HG02571 (cell line): ENCODE results near the gene PAX5.

Experiments
- ATAC-seq: cut with Tn5 transposase; IDR thresholded peaks from one replicate; pipeline ENCODE4 v1.9.1; 2021; ENCODE audit warnings: mild to moderate bottlenecking, moderate library complexity; ENCODE audit not compliant: unreplicated experiment

The PAX5 gene

DNA sequence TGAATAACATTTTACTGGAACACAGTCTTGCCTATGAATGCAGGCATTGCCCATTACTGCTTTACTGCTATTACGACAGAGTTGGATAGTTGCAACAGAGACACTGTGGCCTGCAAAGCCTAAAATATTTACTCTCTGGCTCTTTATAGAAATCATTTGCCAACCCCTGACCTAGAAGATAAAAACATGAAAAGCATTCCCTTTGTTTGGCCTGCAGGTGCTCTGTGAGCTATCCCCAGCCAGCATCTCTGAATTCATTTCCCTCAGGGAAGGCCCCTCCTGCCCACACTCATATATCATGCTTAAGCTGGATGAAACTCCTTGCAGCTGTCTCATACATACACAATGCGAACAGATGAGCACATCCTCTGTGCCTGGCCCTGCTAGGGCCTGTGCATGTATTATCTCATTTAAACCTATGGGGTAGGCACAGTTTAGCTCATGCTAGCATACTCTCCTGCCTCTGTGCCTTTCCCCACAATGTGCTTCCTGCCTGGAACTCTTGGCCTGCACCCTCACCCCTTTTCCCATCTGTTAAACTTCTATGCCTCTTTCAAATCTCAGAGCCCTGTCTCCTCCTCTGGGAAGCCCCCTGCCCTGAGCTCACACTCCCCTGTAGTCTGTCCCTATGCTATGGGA, 193.1 kb downstream of the PAX5 start:
- no peak for ATAC-seq

DNA sequence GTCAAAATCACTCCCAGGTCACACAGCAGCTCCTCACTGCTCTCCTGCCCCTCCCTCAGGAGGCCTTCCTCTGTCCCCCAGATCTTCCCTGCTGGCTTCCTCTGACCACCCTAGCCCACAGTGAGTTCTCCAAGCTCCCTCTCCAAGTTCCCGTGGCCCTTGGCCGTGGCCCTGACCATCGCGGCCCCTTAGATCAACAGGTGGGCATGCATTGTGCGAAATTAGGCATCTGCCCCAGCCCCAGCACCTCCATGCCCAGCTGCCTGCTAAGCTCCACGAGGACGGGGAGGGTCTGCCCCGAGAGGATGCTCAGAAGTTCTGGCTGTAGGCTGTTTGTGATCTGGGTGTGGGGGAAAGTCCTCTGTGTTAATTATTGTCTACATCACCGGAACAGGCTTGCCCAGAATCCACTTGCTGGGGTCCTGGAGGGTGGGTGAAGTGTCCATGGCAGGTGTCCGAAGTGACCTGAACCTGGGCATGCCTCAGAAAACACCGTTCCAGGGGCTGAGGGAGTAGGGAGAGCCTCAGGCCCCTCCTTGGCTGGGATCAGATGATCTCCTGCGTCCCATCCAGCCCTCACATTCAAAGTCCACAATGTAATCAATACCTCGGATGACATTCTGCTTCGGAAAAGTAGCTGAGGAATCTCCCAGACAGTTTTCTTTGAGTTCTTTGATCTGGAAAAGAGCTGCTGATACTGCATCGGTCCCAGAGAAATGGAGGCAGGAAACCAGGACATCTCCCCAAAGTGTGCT, 194.8 kb downstream of the PAX5 start:
- ATAC-seq = no peak

DNA sequence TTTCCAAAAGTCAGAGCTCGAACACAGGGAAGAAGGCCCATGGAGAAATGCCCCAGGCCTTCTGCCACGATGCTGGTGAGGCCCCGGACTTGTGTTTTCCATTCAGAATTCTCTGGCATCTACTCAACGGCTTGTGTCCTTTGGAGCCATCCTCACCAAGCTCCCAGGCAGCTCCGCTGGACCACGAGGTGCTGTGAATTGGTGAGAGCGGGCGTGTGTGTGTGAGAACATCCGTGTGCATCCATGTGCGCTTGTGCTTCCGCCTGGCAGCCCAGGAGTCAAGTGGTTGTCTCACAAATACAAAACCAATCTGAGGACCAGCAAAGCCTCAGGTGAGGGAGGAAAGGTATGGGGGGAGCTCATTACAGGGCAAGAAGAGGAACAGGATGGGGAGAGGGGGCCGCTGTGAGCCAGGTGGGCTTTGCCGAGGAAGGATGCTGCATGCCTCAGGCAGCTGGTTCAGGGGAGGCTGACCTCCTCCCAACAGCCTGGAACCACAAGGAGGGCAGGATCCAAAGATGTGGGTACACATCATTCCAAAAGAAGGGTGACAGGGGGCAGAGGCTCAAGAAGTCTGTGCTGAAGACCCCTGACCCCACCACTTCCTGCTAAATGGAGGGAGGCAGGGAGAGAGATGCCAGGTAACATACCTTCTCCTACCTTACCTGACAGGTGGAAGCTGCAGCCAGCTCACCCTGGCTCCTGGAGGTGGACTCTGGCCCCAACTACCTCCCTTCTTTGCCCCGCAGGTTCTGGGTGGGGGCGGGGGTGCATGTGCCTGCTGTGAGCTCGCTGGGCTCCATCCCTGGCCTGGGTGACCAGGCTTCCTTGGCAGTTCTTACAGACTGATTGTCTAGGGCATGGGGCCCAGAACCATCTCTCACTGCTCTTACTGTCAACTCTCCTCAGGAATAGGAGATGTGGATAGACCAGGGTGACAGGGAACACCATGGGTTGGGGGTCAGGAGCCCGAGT, 196.3 kb downstream of the PAX5 start:
- ATAC-seq = no peak

DNA sequence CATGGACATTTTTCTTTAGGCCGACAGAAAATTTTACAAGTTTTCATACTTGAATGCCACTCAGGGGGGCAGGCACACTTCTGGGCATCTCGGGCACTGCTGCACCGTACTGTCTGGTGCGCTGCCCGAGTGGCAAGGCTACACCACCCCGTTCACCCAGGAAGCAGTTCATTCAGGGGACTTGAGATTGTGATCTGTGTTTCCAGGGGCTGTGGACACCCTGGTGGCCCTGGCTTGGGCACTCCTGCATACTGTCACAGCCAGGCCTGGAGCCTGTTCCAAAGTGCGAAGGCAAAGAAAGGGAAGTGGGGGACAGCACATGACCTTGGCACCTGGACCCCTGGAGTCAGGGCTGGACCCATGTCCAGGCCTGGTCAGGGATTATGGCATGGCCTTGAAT, 197.6 kb downstream of the PAX5 start:
- no peak for ATAC-seq

DNA sequence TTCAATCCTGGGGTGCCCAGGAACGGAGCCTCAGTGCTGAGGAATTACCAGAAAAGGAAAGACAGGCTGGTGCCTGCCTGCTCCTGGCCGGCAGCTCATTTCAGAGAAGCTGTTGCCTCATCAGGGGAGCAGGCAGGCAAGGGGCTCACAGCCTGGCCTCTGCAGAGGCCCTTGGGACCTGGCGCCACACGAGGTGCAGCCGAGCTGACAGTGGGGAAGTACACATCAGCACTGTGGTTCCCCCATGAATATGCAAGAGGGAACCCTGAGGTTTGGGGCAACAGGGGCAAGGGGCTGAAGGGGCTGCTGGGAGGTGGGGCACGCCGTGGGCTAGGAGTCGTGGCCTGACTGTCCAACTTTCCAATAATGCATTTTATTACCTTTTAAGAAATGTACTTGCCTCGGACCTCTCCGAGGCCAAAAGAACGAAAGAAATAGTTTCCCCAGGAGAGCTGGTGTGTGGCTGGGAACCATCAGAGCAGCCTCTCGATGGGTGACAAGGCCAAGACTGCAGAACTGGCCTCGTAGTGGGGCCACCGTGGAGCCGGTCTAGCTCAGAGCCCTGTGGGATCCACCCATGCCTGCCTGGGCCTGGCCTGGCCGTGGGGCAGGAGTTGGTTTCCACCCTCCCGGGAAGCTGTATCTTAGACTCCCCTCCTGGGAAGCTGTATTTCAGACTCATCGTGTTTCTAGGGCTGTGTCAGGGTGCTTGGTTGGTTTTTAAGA, 198.6 kb downstream of the PAX5 start:
- no peak for ATAC-seq

DNA sequence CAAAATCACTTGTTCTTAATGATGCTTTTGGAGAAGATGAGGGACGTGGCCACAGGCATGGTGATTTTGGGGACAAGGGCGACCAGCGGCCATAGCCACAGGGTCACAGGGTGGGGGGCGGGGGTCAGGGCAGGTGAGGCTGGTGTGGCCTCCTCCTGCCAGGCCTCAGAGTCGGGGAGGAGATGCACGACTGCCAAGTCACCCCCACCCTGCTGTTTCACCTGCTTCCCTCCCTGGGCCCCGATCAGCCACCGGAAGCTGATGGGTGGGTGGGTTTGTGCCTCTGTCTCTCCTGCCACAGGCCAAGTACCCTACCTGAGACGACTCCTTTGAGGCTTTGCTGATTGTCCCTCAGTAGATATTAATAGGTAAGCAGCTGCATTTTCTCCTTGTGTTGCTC, 199.3 kb downstream of the PAX5 start:
- ATAC-seq = no peak

DNA sequence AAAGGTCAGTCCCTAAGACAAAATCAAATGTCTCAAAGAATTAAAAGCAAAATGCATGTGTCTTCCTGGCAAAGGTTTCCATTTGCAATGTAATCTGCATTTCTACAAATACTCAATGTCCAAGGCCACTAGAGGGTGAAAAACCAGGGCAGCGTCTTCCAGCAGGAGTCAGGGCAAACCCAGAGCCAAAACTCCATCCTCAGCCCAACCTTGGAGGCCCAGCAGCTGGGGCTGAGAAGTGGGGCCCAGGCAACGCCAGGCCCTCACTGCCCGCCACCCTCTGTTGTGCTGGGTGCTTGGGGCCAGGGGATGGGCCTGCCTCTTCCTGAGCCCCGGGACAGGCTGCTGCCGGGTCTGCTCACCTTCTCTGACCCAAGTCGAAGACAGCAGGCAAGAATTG, 200.1 kb downstream of the PAX5 start:
- ATAC-seq = no peak

DNA sequence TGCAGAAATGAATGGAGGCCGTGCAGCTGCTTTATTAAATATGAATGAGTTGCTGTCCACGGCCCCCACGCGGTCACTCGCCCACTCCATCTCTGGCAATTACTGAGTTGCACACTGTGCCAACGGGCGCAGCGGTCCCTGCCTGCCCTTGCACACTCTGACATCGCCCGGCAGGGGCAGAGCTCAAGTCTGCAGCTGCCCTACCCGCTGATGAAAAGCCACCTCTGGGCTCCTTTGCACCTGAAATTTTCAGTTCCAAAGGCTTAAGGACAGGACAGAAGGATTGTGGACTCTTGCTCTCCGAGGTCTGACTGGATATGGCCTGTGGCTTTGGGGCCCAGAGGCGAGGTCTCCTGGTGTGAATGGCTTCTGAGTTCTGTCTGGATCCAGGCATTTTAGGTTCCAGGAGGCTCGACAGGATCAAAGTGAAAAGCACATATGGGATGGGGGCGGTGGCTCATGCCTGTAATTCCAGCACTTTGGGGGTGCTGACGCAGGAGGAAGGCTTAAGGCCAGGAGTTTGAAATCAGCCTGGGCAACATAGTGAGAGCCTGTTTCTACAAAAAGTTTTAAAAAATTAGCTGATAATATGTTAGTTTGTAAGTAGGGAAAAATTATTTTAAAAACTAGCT, 201.8 kb downstream of the PAX5 start:
- ATAC-seq = no peak

DNA sequence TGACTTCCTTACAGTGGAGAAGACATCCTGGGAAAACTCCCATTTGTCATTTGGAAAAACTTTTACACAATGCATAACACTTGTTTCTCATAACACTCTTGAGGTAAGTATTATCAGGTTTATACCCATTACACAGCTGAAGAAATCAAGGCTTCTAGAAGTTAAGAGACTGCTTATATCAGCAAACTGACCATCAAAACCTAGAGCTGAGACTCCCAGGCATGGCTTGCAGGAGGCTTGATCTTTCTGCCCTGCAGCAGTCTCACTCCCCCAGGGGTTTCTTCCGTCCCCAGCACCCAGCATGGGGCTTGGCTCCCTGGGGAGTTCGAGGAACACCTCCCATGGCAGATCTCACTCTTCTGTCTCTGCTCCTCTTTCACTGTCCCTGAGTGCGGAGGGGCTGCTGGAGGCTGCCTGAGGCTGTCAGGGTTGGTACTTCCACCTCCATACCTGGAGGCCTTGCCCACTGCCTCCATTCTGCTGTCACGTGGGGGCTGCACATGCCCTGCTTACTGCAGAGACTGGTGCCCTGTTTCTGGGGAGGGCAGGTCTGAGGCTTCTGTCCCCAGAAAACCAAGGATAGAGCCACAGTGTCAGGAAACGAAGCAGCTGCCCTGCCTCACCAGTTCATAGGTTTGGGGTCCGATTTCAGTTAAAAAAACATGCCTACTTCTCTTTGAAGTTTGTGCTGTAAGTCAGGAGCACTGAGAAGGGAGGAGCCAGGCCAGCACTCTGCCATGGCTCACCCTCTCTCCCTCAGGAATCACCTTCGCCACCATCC, 202.5 kb downstream of the PAX5 start:
- no peak for ATAC-seq

DNA sequence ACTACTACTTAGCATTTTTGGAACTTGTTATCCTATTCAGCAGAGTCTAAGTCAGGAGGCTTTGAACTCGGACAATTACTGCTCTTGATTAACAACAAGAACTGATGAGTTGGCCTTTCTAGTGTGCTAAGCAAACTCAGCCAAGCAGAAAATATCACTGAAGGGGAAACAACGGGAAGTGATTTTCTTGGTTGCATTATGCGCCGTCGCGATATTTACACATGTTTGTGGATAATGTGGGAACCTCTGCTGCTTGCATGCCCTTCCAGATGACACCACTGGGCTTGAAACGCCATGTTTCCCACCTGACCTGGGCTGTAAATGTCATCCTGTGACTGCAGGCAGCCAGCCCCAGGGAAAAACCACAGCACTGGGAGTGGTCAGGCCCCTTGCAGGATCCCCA, 205.5 kb downstream of the PAX5 start:
- no peak for ATAC-seq

DNA sequence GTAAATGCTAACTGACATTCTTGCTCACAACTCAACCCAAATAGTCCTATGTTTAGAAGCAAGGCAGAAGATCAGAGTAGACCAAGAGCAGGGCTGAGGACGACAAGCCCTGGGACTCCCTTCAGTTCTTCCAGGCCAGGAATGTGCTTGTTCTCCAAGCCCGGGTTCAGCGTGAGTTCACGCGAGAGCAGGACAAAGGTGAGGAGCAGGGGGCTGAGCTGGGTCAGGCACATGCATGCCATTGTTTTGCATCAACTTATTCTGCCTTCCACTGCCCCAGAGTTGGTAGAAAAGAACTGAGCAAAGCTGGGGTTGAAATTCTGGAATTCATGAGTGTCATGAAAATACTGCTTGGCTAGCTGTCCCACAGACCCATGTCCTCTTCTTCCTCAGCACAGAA, 206.5 kb downstream of the PAX5 start:
- no peak for ATAC-seq

DNA sequence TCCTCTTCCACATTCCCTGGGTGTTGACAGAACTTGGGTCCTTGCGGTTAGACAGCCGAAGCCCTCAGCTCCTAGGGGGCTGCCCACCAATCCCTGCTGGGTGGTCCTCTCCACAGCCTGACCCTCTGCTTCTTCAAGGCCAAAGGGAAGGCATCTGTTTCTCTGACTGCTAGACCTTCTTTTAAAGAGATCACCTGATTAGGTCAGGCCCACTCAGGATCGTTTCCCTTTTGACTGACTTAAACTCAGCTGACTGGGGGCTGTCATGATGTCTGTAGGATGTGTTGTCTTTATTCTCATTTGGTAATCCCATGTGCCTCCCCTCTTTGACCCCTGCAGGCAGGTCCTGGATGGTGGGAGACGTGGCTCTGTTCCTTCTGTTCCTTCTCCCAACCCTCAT, 207.5 kb downstream of the PAX5 start:
- no peak for ATAC-seq

DNA sequence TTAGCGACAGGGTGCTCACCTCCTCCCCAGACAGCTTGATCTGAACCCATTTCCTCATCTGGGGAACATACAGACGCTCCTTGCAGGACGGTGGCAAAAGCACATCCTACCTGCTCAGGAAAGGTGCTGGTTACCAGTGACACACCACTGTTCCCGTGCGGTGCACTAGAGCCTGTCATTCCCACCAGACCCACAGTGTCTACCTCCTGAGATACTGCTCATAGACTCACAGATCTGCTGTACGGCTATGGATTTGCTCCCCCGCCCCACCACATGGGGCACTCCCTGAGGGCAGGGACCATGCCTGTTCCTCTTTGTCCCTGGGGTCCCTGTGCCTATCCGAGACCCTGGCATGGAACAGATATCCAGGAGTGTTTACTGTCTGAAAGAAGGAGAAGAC, 208.9 kb downstream of the PAX5 start:
- ATAC-seq = no peak

DNA sequence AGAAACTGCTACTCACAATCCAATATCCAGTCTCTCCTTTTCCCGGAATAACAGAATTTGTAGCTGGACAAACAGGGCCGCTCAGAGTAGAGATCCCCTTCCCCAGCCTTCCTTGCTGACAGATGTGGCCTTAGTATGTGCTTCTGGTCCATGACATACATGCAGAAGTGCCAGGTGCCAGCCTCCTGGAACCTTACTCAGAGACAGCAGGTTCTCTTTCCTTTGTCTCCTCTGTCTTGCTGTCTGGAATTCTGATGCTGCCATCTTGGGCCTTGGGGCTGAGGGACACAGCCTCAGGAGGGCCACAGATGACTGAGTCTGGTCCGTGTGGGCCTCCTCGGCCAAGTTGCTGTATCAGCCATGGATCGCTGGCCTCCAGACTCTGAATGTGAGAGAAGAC, 210.1 kb downstream of the PAX5 start:
- no peak for ATAC-seq

DNA sequence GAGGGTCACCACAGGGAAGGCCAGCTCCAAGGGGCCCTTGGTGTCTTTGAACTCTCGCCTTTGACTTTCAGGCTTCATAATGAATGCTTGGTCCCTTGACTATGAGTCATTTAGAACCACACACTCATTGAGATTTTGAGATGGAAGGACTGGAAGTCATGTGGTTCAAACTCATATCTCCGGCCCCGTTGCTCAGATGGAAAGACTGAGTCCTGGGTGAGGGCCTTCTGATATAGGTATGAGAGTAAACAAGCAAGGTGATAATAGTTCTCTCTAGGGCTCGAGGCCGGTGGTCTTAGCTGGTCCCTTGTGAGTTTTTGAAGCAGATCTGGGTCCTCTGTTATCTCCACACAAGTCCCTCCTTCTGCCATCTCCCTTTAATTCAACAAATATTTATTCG, 210.6 kb downstream of the PAX5 start:
- no peak for ATAC-seq

DNA sequence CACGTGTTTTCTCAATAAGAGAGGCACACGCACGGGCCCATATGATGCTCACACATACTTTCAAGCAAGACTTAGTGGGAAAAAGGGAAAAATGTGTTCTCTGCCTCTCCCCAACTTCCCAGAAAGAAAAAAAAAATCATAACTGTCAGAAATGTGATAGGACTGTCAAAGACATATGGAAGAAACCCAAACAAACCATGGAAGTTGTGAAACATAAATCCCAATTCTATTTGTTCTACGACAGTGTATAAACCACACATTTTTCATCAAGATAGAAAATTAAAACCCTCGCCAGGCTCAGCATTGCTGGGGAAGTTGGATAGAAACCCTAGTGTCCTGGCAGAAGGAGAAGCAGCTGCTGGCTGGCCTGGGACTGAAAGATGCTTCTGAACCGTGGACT, 211.9 kb downstream of the PAX5 start:
- ATAC-seq = no peak

DNA sequence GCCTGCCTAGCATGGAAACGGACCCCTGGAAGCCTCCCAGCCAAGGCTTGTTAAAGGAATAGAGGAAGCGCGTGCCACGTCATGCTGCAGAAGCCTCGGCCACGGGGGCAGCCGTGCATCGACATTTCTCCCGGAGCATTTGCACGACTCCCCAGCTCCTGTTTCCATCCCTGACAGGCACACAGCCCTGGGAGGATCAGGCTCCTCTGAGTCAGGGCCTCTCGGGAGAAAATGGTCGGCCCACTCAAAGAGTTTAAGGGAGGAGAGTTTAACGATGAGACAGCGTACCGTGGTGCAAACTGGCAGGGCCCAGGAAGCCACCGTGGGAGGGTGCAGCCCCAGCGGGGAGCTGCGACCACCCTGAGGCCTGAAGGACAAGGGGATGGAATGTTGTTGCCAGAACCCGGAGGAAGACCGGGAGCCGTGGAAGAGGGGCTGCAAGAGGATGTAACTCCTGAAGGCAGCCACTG, 213.6 kb downstream of the PAX5 start:
- no peak for ATAC-seq

DNA sequence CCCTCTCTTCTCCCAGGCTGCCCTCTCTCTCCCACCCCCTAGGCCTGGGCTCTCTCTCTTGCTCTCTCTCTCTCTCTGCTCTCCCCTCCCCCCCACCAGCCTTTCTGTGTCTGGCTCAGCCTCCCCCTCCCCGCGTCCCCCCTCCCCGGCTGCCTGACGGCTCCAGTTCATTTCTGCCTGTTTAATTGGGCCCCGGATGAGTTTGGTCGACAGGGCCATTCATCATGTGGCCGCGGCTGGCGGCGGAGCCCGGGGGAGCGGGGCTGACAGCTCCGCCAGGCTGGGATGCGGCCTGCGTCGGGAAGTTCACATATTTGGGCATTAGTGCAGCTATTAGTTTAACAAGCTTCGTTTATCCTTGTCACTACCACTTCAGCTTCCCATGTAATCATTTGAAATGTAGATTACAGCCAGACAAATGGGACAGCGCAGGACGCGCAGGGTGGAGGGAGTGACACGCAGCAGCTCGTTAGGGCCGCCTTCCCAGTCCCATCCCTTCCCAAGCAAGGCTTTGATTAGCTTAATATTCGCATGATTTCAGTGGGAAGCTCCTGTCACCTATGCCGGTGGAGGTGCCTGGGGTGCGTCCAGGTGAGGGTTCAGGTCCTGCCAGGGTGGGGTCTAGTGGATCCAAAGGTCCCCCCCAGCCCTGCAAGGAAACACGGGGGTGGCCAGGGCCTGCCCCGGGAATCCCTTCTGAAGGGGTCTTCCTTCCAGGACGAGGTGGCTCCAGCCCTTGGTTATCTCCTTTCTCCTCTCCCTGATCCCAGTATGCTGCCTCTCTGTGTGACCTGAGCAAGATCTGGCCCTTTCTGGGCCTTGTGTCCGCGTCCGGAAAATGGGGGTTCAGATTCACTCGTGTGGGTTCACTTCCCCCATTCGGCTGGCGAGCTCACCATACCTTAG, 214.8 kb downstream of the PAX5 start:
- ATAC-seq = no peak
